ENCODE data around the gene MEX3D.

MEX3D gene

GRCh38 chr19:1568320-1569019 lies at the start of gene MEX3D:
MEX3D (minus strand) TSS chr19:1568325; CDS start chr19:1568058, 267 bp downstream.
- DNase-seq, result peak; percentile 82

GRCh38 chr19:1616875-1617274 lies 48.8 kb upstream of the MEX3D start:
- no peak for DNase-seq

- no peak for DNase-seq
Measured at GRCh38 chr19:1616396-1616795, 48.3 kb upstream of the MEX3D start.

- no peak for DNase-seq
Measured at GRCh38 chr19:1615156-1615765, 47.1 kb upstream of the MEX3D start.

GRCh38 chr19:1613808-1614570 lies 45.9 kb upstream of the MEX3D start:
- DNase-seq, result no peak

- no peak for DNase-seq
Measured at GRCh38 chr19:1613146-1613545, 45.0 kb upstream of the MEX3D start.

GRCh38 chr19:1612114-1613086 lies 44.3 kb upstream of the MEX3D start:
- DNase-seq, result no peak

- DNase-seq, result no peak
Measured at GRCh38 chr19:1611353-1611752, 43.2 kb upstream of the MEX3D start.

GRCh38 chr19:1610579-1610978 lies 42.5 kb upstream of the MEX3D start:
- DNase-seq, result no peak

GRCh38 chr19:1609680-1610474 lies 41.8 kb upstream of the MEX3D start:
- DNase-seq, result no peak

GRCh38 chr19:1609103-1609396 lies 40.9 kb upstream of the MEX3D start:
- no peak for DNase-seq

- DNase-seq, result no peak
Measured at GRCh38 chr19:1608359-1609102, 40.4 kb upstream of the MEX3D start.

GRCh38 chr19:1606138-1606651 lies 38.1 kb upstream of the MEX3D start:
- DNase-seq, result no peak

- peak; percentile 94 for DNase-seq
Measured at GRCh38 chr19:1605236-1606137, 37.4 kb upstream of the MEX3D start, which contains the start of gene UQCR11. UQCR11 (minus strand) TSS chr19:1605462; CDS start chr19:1605409, 53 bp downstream.

GRCh38 chr19:1602091-1602707 lies 34.1 kb upstream of the MEX3D start:
- DNase-seq, result no peak

GRCh38 chr19:1601613-1602064 lies 33.5 kb upstream of the MEX3D start:
- DNase-seq, result peak; percentile 50

GRCh38 chr19:1599460-1599846 lies 31.3 kb upstream of the MEX3D start:
- DNase-seq, result no peak

- DNase-seq, result no peak
Measured at GRCh38 chr19:1598777-1599459, 30.8 kb upstream of the MEX3D start.

GRCh38 chr19:1593501-1593772 lies 25.3 kb upstream of the MEX3D start:
- DNase-seq, result no peak
